ENCODE data around the gene APOB. TPM values are rescaled to one million over a fixed set of nuclear protein-coding genes. Genes with fewer than 3 reads are reported as not detected.
A peak's percentile ranks its signal among the peaks of the same experiment; 100 is the strongest.

Gene APOB
- total and polyA plus RNA-seq, 2 of the 13 experiments (the other 11 are each of a cell fraction or from before 2014, with no cell fraction given): 1,569 to 2,515 TPM

DNA sequence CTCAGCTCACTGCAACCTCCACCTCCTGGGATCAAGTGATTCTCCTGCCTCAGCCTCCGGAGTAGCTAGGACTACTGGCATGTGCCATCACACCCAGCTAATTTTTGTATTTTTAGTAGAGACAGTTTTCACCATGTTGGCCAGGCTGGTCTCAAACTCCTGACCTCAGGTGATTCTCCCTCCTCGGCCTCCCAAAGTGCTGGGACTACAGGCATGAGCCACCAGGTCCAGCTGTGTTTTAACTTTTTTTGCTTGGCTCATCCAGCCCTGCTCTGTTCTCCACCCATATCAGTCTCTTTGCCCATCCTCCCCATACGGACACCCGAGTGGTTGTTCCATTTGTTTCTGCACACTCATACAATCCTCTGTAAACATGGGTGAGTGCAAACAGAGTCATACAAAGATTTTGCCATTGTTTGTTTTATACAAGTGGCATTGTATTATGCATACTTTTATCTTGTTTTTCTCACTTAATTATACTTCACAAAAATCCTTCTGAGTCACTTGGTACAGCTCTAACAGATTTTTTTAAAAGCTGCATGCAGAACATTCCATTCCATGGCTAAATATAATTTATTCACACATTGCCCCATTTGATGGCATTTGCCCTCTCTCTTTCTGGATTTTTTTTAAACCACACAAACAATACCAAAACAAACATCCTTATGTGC, 5.3 kb downstream of the APOB start (continued):
- TF ChIP-seq, protein P1, sequence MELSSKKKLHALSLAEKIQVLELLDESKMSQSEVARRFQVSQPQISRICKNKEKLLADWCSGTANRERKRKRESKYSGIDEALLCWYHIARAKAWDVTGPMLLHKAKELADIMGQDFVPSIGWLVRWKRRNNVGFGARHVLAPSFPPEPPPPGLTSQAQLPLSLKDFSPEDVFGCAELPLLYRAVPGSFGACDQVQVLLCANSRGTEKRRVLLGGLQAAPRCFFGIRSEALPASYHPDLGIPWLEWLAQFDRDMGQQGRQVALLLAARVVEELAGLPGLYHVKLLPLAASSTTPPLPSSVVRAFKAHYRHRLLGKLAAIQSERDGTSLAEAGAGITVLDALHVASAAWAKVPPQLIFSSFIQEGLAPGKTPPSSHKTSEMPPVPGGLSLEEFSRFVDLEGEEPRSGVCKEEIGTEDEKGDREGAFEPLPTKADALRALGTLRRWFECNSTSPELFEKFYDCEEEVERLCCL (CRISPR knock-in tag; IDR thresholded peaks at IDR 0.05; ENCODE audit: borderline replicate concordance): no peak
- TF ChIP-seq TEAD2 (CRISPR knock-in tag; IDR thresholded peaks at IDR 0.05): no peak
- TF ChIP-seq NONO (IDR thresholded peaks at IDR 0.05): no peak
- peak; percentile 25; the same call in 1 of the 2 replicates for TF ChIP-seq NONO (CRISPR knock-in tag; conservative IDR thresholded peaks at IDR 0.05)
- no peak for TF ChIP-seq GZF1 (CRISPR knock-in tag; IDR thresholded peaks at IDR 0.05)
- TF ChIP-seq, protein P2, sequence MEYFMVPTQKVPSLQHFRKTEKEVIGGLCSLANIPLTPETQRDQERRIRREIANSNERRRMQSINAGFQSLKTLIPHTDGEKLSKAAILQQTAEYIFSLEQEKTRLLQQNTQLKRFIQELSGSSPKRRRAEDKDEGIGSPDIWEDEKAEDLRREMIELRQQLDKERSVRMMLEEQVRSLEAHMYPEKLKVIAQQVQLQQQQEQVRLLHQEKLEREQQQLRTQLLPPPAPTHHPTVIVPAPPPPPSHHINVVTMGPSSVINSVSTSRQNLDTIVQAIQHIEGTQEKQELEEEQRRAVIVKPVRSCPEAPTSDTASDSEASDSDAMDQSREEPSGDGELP (IDR thresholded peaks at IDR 0.05; ENCODE audit: borderline replicate concordance, low read depth): no peak
- TF ChIP-seq FOXA1 (IDR thresholded peaks at IDR 0.05): peak; percentile 78
- TF ChIP-seq FOXA1 (CRISPR knock-in tag; IDR thresholded peaks at IDR 0.05): peak; percentile 87
- no peak for TF ChIP-seq POLR2AphosphoS2 (IDR thresholded peaks at IDR 0.05; ENCODE audit: low read depth, low read length)
- TF ChIP-seq, protein P3, sequence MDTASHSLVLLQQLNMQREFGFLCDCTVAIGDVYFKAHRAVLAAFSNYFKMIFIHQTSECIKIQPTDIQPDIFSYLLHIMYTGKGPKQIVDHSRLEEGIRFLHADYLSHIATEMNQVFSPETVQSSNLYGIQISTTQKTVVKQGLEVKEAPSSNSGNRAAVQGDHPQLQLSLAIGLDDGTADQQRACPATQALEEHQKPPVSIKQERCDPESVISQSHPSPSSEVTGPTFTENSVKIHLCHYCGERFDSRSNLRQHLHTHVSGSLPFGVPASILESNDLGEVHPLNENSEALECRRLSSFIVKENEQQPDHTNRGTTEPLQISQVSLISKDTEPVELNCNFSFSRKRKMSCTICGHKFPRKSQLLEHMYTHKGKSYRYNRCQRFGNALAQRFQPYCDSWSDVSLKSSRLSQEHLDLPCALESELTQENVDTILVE (CRISPR knock-in tag; IDR thresholded peaks at IDR 0.05): 0 out of 2 replicates have a peak, but pooled peaks have one; percentile 5
- TF ChIP-seq ETV6 (CRISPR knock-in tag; conservative IDR thresholded peaks at IDR 0.05): 0 out of 2 replicates have a peak, but pooled peaks have one; percentile 62
- TF ChIP-seq, protein P4, sequence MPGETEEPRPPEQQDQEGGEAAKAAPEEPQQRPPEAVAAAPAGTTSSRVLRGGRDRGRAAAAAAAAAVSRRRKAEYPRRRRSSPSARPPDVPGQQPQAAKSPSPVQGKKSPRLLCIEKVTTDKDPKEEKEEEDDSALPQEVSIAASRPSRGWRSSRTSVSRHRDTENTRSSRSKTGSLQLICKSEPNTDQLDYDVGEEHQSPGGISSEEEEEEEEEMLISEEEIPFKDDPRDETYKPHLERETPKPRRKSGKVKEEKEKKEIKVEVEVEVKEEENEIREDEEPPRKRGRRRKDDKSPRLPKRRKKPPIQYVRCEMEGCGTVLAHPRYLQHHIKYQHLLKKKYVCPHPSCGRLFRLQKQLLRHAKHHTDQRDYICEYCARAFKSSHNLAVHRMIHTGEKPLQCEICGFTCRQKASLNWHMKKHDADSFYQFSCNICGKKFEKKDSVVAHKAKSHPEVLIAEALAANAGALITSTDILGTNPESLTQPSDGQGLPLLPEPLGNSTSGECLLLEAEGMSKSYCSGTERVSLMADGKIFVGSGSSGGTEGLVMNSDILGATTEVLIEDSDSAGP (CRISPR knock-in tag; IDR thresholded peaks at IDR 0.05; ENCODE audit: borderline replicate concordance): no peak
- TF ChIP-seq TCF7 (IDR thresholded peaks at IDR 0.05; ENCODE audit: low read depth): peak; percentile 33; the same call in 1 of the 2 replicates
- peak; percentile 37; the same call in 1 of the 2 replicates for TF ChIP-seq BORCS8-MEF2B (CRISPR knock-in tag; IDR thresholded peaks at IDR 0.05)
- 0 out of 2 replicates have a peak, but pooled peaks have one; percentile 25 for TF ChIP-seq ZNF354B (CRISPR knock-in tag; IDR thresholded peaks at IDR 0.05)
- no peak for TF ChIP-seq NCOA5 (CRISPR knock-in tag; IDR thresholded peaks at IDR 0.05)
- TF ChIP-seq, protein P5, sequence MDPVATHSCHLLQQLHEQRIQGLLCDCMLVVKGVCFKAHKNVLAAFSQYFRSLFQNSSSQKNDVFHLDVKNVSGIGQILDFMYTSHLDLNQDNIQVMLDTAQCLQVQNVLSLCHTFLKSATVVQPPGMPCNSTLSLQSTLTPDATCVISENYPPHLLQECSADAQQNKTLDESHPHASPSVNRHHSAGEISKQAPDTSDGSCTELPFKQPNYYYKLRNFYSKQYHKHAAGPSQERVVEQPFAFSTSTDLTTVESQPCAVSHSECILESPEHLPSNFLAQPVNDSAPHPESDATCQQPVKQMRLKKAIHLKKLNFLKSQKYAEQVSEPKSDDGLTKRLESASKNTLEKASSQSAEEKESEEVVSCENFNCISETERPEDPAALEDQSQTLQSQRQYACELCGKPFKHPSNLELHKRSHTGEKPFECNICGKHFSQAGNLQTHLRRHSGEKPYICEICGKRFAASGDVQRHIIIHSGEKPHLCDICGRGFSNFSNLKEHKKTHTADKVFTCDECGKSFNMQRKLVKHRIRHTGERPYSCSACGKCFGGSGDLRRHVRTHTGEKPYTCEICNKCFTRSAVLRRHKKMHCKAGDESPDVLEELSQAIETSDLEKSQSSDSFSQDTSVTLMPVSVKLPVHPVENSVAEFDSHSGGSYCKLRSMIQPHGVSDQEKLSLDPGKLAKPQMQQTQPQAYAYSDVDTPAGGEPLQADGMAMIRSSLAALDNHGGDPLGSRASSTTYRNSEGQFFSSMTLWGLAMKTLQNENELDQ (CRISPR knock-in tag; IDR thresholded peaks at IDR 0.05; ENCODE audit: borderline replicate concordance): no peak
- no peak for TF ChIP-seq KLF9 (CRISPR knock-in tag; IDR thresholded peaks at IDR 0.05; ENCODE audit: low read depth)
- no peak for TF ChIP-seq ZNF496 (CRISPR knock-in tag; IDR thresholded peaks at IDR 0.05; ENCODE audit: insufficient replicate concordance)
- TF ChIP-seq, protein P6, sequence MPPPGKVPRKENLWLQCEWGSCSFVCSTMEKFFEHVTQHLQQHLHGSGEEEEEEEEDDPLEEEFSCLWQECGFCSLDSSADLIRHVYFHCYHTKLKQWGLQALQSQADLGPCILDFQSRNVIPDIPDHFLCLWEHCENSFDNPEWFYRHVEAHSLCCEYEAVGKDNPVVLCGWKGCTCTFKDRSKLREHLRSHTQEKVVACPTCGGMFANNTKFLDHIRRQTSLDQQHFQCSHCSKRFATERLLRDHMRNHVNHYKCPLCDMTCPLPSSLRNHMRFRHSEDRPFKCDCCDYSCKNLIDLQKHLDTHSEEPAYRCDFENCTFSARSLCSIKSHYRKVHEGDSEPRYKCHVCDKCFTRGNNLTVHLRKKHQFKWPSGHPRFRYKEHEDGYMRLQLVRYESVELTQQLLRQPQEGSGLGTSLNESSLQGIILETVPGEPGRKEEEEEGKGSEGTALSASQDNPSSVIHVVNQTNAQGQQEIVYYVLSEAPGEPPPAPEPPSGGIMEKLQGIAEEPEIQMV (CRISPR knock-in tag; IDR thresholded peaks at IDR 0.05; ENCODE audit: low read depth): no peak

Measured in HepG2 (cell line).